Testis (tissue), 5 donors: ENCODE measurements around the gene TRIM41. TPM values are rescaled to one million over a fixed set of nuclear protein-coding genes. Genes with fewer than 3 reads are reported as not detected.
A peak's percentile ranks its signal among the peaks of the same experiment; 100 is the strongest.
"Not testable (repeated sequence)": the region's sequence is repeated elsewhere in the genome, so short reads cannot be mapped to it uniquely, and the experiment has no call there.

Experiments
- DNase-seq: peaks from one replicate; pipeline ENCODE4 v3.0.0-alpha.2; 2019
- H3K27ac ChIP-seq, 2 donors: fragments of 200-600 bp; sonication (generic); one replicate each; pipeline ENCODE4 v1.5.1; 2019
- H3K27me3 ChIP-seq: fragments of 200-600 bp; sonication (generic); one replicate; pipeline ENCODE4 v1.5.1; 2019
- H3K36me3 ChIP-seq: fragments of 200-600 bp; sonication (generic); one replicate; pipeline ENCODE4 v1.5.1; 2017; ENCODE audit warnings: low read depth; ENCODE audit errors: missing control alignments
- H3K4me1 ChIP-seq: fragments of 200-600 bp; sonication (generic); one replicate; pipeline ENCODE4 v1.5.1; 2019
- H3K4me3 ChIP-seq, 2 donors: fragments of 200-600 bp; sonication (generic); one replicate each; pipeline ENCODE4 v1.5.1; 2017 to 2019
- H3K9me3 ChIP-seq: fragments of 200-600 bp; sonication (generic); one replicate; pipeline ENCODE4 v1.5.1; 2017
- CTCF ChIP-seq, 3 experiments: fragments of 450-650 bp in 2 of 3; fragments of 200-600 bp in 1 of 3; sonication (generic) in 1 of 3; IDR thresholded peaks; one replicate each; pipeline ENCODE4 v1.5.1; 2016 to 2019; ENCODE audit warnings: antibody characterized with exemption in 3 of 3, mild to moderate bottlenecking in 2 of 3, moderate library complexity in 1 of 3
- POLR2A ChIP-seq: fragments of 450-650 bp; IDR thresholded peaks from one replicate; pipeline ENCODE4 v1.6.1; 2017; ENCODE audit warnings: antibody characterized with exemption, mild to moderate bottlenecking, moderate library complexity
- WGBS, 2 donors: methylation state at CpG; one replicate each; pipeline ENCODE4 v1.1.5; 2018; 5-methylcytosine and 5-hydroxymethylcytosine counted together
- intact Hi-C: fragments of 100-400 bp; cut with DNase I; formaldehyde crosslinking; loops from one replicate; pipeline ENCODE4 v1.15.1; 2023; ENCODE audit warnings: low total_unique reads
- long read RNA-seq, 2 donors: transcript quantifications; one replicate each; lab custom pipeline, GENCODE V29; 2026
- polyA plus RNA-seq: library from polyadenylated mRNA; stranded (reverse); fragments of 350-450 nt; fragmentation: Illumina TruSeq; extraction: RNeasy Lipid Tissue Mini Kit (QIAGEN cat#74804); gene quantifications from one replicate; pipeline ENCODE4 v1.2.3, GENCODE V29; 2014; ENCODE audit warnings: low read depth, low replicate concordance; ENCODE audit not compliant: insufficient read depth
- total RNA-seq, 2 donors: library from RNA; depleted of rRNA; stranded (reverse); fragments of >200 nt; gene quantifications; one replicate each; pipeline ENCODE4 v1.2.3, GENCODE V29; 2016

The TRIM41 gene
- total RNA-seq (10 to 100 TPM; 39.6 to 53.1 TPM), polyA plus RNA-seq (61.5 TPM)
- long read RNA-seq, donor 1, partial matches to known transcripts, result 3,965 of 4,242 reads
- long read RNA-seq, donor 1, other reads (novel, unspliced or antisense), result 274 of 4,242 reads
- long read RNA-seq, donor 2, full-length matches to known transcripts, result 2 of 2,190 reads
- long read RNA-seq, donor 2, partial matches to known transcripts, result 2,092 of 2,190 reads
- long read RNA-seq, donor 2, other reads (novel, unspliced or antisense), result 96 of 2,190 reads

GRCh38 chr5:181223058-181223728 lies at the start of gene TRIM41:
TSS of gene TRIM41 (plus strand) at chr5:181223281. CDS start at chr5:181224000, 719 bp downstream.
- Histone ChIP-seq H3K27me3 (no peaks in the 10 kb centered on the region), H3K4me3 (peak within 1 kb of the TSS; percentile 89 to 96), H3K4me1 (no peaks in the 10 kb centered on the region), H3K36me3 (no peaks in the 10 kb centered on the region), H3K9me3 (no peaks in the 10 kb centered on the region), H3K27ac (peak within 1 kb of the TSS; percentile 90 to 96)
- 0 to 1% methylated on average over 20 to 59 of the region's 59 CpGs for WGBS, 2 donors
- DNase-seq, result peak; percentile 98
- TF ChIP-seq POLR2A (peak; percentile 7), CTCF (IDR thresholded peaks at IDR 0.05) (no peak)
- intact Hi-C loops, result no loop called here

- no peak for DNase-seq
- no peaks in the 10 kb centered on the region for H3K27me3 ChIP-seq
Observed at GRCh38 chr5:181173420-181174342, 49.4 kb upstream of the TRIM41 start.

GRCh38 chr5:181176254-181176952 lies 46.7 kb upstream of the TRIM41 start:
- 53 to 64% methylated on average over 3 of the region's 3 CpGs for WGBS, 2 donors
- TF ChIP-seq CTCF (IDR thresholded peaks at IDR 0.05) (no peak), POLR2A (no peak)
- Histone ChIP-seq H3K4me1 (no peaks in the 10 kb centered on the region), H3K4me3 (no peak overlapping the region), H3K27me3 (no peaks in the 10 kb centered on the region), H3K9me3 (no peaks in the 10 kb centered on the region), H3K27ac (no peak overlapping the region), H3K36me3 (no peaks in the 10 kb centered on the region)
- intact Hi-C loops, result no loop called here
- DNase-seq, result no peak

More at GRCh38 chr5:181173420-181174342, 49.4 kb upstream of the TRIM41 start:
- TF ChIP-seq CTCF (IDR thresholded peaks at IDR 0.05) (no peak), POLR2A (no peak)
- H3K9me3 ChIP-seq, result no peaks in the 10 kb centered on the region
- no peak overlapping the region for H3K27ac ChIP-seq
- H3K4me1 ChIP-seq, result no peaks in the 10 kb centered on the region
- intact Hi-C loops, result no loop called here
- H3K36me3 ChIP-seq, result no peaks in the 10 kb centered on the region
- WGBS, 2 donors, result 6% methylated on average over 44 to 50 of the region's 50 CpGs
- H3K4me3 ChIP-seq, result no peak overlapping the region

GRCh38 chr5:181177559-181177958 lies 45.5 kb upstream of the TRIM41 start:
- H3K36me3 ChIP-seq, H3K27me3 ChIP-seq, H3K9me3 ChIP-seq, intact Hi-C loops, DNase-seq, H3K4me3 ChIP-seq, H3K4me1 ChIP-seq, H3K27ac ChIP-seq: not testable (repeated sequence)
- 52 to 60% methylated on average over 14 of the region's 14 CpGs for WGBS, 2 donors
